HepG2 (cell line): Measurements from ENCODE around the gene AGRN. TPM values are rescaled to one million over a fixed set of nuclear protein-coding genes. Genes with fewer than 3 reads are reported as not detected.

Source experiments
- AHR ChIP-seq: IDR thresholded peaks from 2 replicates; pipeline ENCODE4 v1.6.1; 2018; ENCODE audit warnings: missing genetic modification reagents, missing compliant biosample characterization
- ARNT2 ChIP-seq: sonication (generic); formaldehyde crosslinking; IDR thresholded peaks from 2 replicates; pipeline ENCODE4 v1.8.0; 2022; ENCODE audit warnings: mild to moderate bottlenecking, low read depth, missing genetic modification reagents, moderate library complexity
- ELF4 ChIP-seq: sonication (generic); formaldehyde crosslinking; IDR thresholded peaks from 2 replicates; pipeline ENCODE4 v1.5.0; 2020; ENCODE audit warnings: missing genetic modification reagents, mild to moderate bottlenecking, moderate library complexity, borderline replicate concordance
- EP300 ChIP-seq, 3 experiments: sonication (generic) in 1 of 3; formaldehyde crosslinking in 1 of 3; IDR thresholded peaks; 2 replicates each; pipeline versions ENCODE4 v1.5.1 to v1.6.1; 2011 to 2020; ENCODE audit warnings: low read depth in 2 of 3, low read length in 2 of 3, borderline replicate concordance in 1 of 3, improper control_type of control experiment in 1 of 3, mild to moderate bottlenecking in 1 of 3, missing genetic modification reagents in 1 of 3, moderate library complexity in 1 of 3
- FOSL2 ChIP-seq: sonication (generic); formaldehyde crosslinking; IDR thresholded peaks from 2 replicates; pipeline ENCODE4 v1.4.0; 2020; ENCODE audit warnings: missing genetic modification reagents
- FOXM1 ChIP-seq: sonication (generic); formaldehyde crosslinking; IDR thresholded peaks from 2 replicates; pipeline ENCODE4 v1.5.0; 2020; ENCODE audit warnings: missing genetic modification reagents
- IRF2 ChIP-seq: IDR thresholded peaks from 2 replicates; pipeline ENCODE4 v1.6.1; 2018; ENCODE audit warnings: missing genetic modification reagents, missing compliant biosample characterization
- KLF6 ChIP-seq: IDR thresholded peaks from 2 replicates; pipeline ENCODE4 v1.8.0; 2016; ENCODE audit warnings: missing biosample characterization, missing genetic modification reagents
- PRDM4 ChIP-seq: sonication (generic); formaldehyde crosslinking; IDR thresholded peaks from 2 replicates; pipeline ENCODE4 v1.9.0; 2021; ENCODE audit warnings: missing genetic modification reagents, borderline replicate concordance
- SAP130 ChIP-seq: IDR thresholded peaks from 2 replicates; pipeline ENCODE4 v1.6.1; 2016; ENCODE audit warnings: low read depth
- SPEN ChIP-seq: sonication (generic); formaldehyde crosslinking; IDR thresholded peaks from 2 replicates; pipeline ENCODE4 v1.5.1; 2020; ENCODE audit warnings: low read depth, mild to moderate bottlenecking, missing genetic modification reagents
- SRF ChIP-seq: IDR thresholded peaks from 2 replicates; pipeline ENCODE4 v1.6.1; 2011; ENCODE audit warnings: mild to moderate bottlenecking, low read depth, low read length, moderate library complexity
- SRSF4 ChIP-seq: fragments of 200-400 bp; formaldehyde crosslinking; IDR thresholded peaks from one replicate; pipeline ENCODE4 v1.6.1; 2018; ENCODE audit warnings: mild to moderate bottlenecking, low read depth, low read length, moderate library complexity; ENCODE audit not compliant: poor library complexity, severe bottlenecking
- THYN1 ChIP-seq: sonication (generic); formaldehyde crosslinking; IDR thresholded peaks from 2 replicates; pipeline ENCODE4 v1.8.1; 2023; ENCODE audit warnings: low read depth, mild to moderate bottlenecking, moderate library complexity, missing genetic modification reagents, borderline replicate concordance
- ZBTB44 ChIP-seq: sonication (generic); formaldehyde crosslinking; IDR thresholded peaks from 2 replicates; pipeline ENCODE4 v1.4.0; 2020; ENCODE audit warnings: missing genetic modification reagents
- ZFP36 ChIP-seq: fragments of 150-350 bp; IDR thresholded peaks from 2 replicates; pipeline ENCODE4 v1.6.1; 2018; ENCODE audit warnings: borderline replicate concordance, low read length, low read depth; ENCODE audit not compliant: partially characterized antibody
- ZNF333 ChIP-seq: sonication (generic); formaldehyde crosslinking; IDR thresholded peaks from 2 replicates; pipeline ENCODE4 v1.4.0; 2020; ENCODE audit warnings: mild to moderate bottlenecking, missing genetic modification reagents, borderline replicate concordance
- ZNF337 ChIP-seq: sonication (generic); formaldehyde crosslinking; IDR thresholded peaks from 2 replicates; pipeline ENCODE4 v1.5.1; 2020; ENCODE audit warnings: missing genetic modification reagents, low read depth, mild to moderate bottlenecking, borderline replicate concordance
- ZNF530 ChIP-seq: sonication (generic); formaldehyde crosslinking; IDR thresholded peaks from 2 replicates; pipeline ENCODE4 v1.5.0; 2020; ENCODE audit warnings: low read depth, mild to moderate bottlenecking, missing genetic modification reagents
- ZNF598 ChIP-seq: sonication (generic); formaldehyde crosslinking; IDR thresholded peaks from 2 replicates; pipeline ENCODE4 v1.5.1; 2020; ENCODE audit warnings: mild to moderate bottlenecking, missing genetic modification reagents, borderline replicate concordance
- ZNF740 ChIP-seq: sonication (generic); formaldehyde crosslinking; IDR thresholded peaks from 2 replicates; pipeline ENCODE4 v1.4.0; 2020; ENCODE audit warnings: missing genetic modification reagents
- ZNF850 ChIP-seq: sonication (generic); formaldehyde crosslinking; conservative IDR thresholded peaks from 2 replicates; pipeline ENCODE4 v1.9.0; 2021; ENCODE audit warnings: mild to moderate bottlenecking, missing genetic modification reagents
- ZSCAN30 ChIP-seq: sonication (generic); formaldehyde crosslinking; IDR thresholded peaks from 2 replicates; pipeline ENCODE4 v1.5.0; 2020; ENCODE audit warnings: mild to moderate bottlenecking, missing genetic modification reagents
- polyA plus RNA-seq, 8 experiments: library from polyadenylated mRNA; depleted of rRNA in 3 of 8; stranded (reverse) in 7 of 8; unstranded in 1 of 8; fragments of >200 nt; fragmentation: Illumina TruSeq in 4 of 8; extraction: Trizol in 4 of 8; gene quantifications; 2 replicates each; pipeline versions ENCODE4 v1.2.1 to v1.2.3, GENCODE V29; 2011 to 2016; ENCODE audit warnings: low read depth in 4 of 8, missing spikeins in 1 of 8, mixed read lengths in 1 of 8; ENCODE audit not compliant: insufficient read depth in 1 of 8
- total RNA-seq, 5 experiments: library from RNA; depleted of rRNA; stranded (reverse); fragments of >200 nt; fragmentation: Illumina TruSeq; extraction: Trizol; gene quantifications; 2 replicates each; pipeline ENCODE4 v1.2.3, GENCODE V29; 2016; ENCODE audit warnings: low read depth in 1 of 5
- TF ChIP-seq, protein P1 (sequence below): sonication (generic); formaldehyde crosslinking; IDR thresholded peaks from 2 replicates; pipeline ENCODE4 v1.8.0; 2022; ENCODE audit warnings: mild to moderate bottlenecking, missing genetic modification reagents, moderate library complexity

Gene AGRN
- total and polyA plus RNA-seq, 2 of the 13 experiments (the other 11 are each of a cell fraction or from before 2014, with no cell fraction given): 29.8 to 65.2 TPM

- TF ChIP-seq SRSF4 (no peak), SRF (peak; percentile 9; the same call in 1 of the 2 replicates), THYN1 (CRISPR knock-in tag) (no peak), KLF6 (CRISPR knock-in tag) (0 out of 2 replicates have a peak, but pooled peaks have one; percentile 10), ZNF337 (no peak), ZBTB44 (CRISPR knock-in tag) (no peak), FOXM1 (CRISPR knock-in tag) (no peak), ZNF598 (CRISPR knock-in tag) (no peak), PRDM4 (no peak), AHR (CRISPR knock-in tag) (no peak), FOSL2 (CRISPR knock-in tag) (no peak), ZNF530 (CRISPR knock-in tag) (no peak), SAP130 (CRISPR knock-in tag) (0 out of 2 replicates have a peak, but pooled peaks have one; percentile 46), EP300 (IDR thresholded peaks at IDR 0.05; ENCODE audit: low read depth in 2 of 2, low read length in 2 of 2) (no peak), EP300 (CRISPR knock-in tag; IDR thresholded peaks at IDR 0.05; ENCODE audit: borderline replicate concordance) (no peak), ZSCAN30 (no peak), ZFP36 (no peak), SPEN (peak; percentile 74; the same call in 1 of the 2 replicates), ARNT2 (CRISPR knock-in tag) (peak; percentile 9; the same call in 1 of the 2 replicates), ELF4 (CRISPR knock-in tag) (no peak), ZNF740 (CRISPR knock-in tag) (no peak), IRF2 (CRISPR knock-in tag) (peak; percentile 4; the same call in 1 of the 2 replicates), ZNF333 (CRISPR knock-in tag) (no peak), ZNF850 (no peak; the same call in 1 of the 2 replicates)
- TF ChIP-seq, protein P1, sequence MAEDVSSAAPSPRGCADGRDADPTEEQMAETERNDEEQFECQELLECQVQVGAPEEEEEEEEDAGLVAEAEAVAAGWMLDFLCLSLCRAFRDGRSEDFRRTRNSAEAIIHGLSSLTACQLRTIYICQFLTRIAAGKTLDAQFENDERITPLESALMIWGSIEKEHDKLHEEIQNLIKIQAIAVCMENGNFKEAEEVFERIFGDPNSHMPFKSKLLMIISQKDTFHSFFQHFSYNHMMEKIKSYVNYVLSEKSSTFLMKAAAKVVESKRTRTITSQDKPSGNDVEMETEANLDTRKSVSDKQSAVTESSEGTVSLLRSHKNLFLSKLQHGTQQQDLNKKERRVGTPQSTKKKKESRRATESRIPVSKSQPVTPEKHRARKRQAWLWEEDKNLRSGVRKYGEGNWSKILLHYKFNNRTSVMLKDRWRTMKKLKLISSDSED: no peak
Observed at GRCh38 chr1:999725-1000356, 20.1 kb upstream of the AGRN start, which contains the start of gene HES4 (continued).
